Natural killer cell (primary cell): ENCODE measurements around the gene STXBP6. TPM values are rescaled to one million over a fixed set of nuclear protein-coding genes. Genes with fewer than 3 reads are reported as not detected.

Experiments
- ATAC-seq, 3 donors: fragments of 150-1000 bp in 2 of 3; fragments of 200-7000 bp in 1 of 3; cut with Tn5 transposase; 1 replicate in 1 of 3; 2 replicates in 2 of 3; pipeline ENCODE4 v1.10.0; 2021; ENCODE audit warnings: mild to moderate bottlenecking in 2 of 3, moderate library complexity in 2 of 3
- DNase-seq, 2 donors: peaks; one replicate each; pipeline versions ENCODE4 v3.0.0 to v3.0.0-alpha.2; 2013 to 2021; ENCODE audit warnings: mixed read lengths in 1 of 2
- H3K27ac ChIP-seq: one replicate; pipeline ENCODE4 v1.5.1; 2013; ENCODE audit warnings: mild to moderate bottlenecking, low read length
- H3K27me3 ChIP-seq: one replicate; pipeline ENCODE4 v1.6.1; 2013; ENCODE audit warnings: low read length; ENCODE audit not compliant: control insufficient read depth, insufficient read depth
- H3K36me3 ChIP-seq: one replicate; pipeline ENCODE4 v1.6.1; 2013; ENCODE audit warnings: low read length; ENCODE audit not compliant: control insufficient read depth, insufficient read depth
- H3K4me1 ChIP-seq: one replicate; pipeline ENCODE4 v1.6.1; 2013; ENCODE audit warnings: low read length; ENCODE audit not compliant: control insufficient read depth, insufficient read depth
- H3K4me3 ChIP-seq: one replicate; pipeline ENCODE4 v1.5.1; 2013; ENCODE audit warnings: low read length
- H3K9me3 ChIP-seq: one replicate; pipeline ENCODE4 v1.6.1; 2013; ENCODE audit warnings: low read length; ENCODE audit not compliant: control insufficient read depth, insufficient read depth
- H3K27ac Mint-ChIP-seq, 2 donors: one replicate each; pipeline ENCODE4 v1.8.0; 2022; ENCODE audit warnings: mild to moderate bottlenecking in 2 of 2, mixed read lengths in 2 of 2, moderate library complexity in 1 of 2
- H3K27me3 Mint-ChIP-seq, 2 donors: one replicate each; pipeline ENCODE4 v1.8.0; 2022; ENCODE audit warnings: low read depth in 2 of 2, mixed read lengths in 2 of 2
- H3K36me3 Mint-ChIP-seq: one replicate; pipeline ENCODE4 v1.8.0; 2022; ENCODE audit warnings: mixed read lengths
- H3K4me1 Mint-ChIP-seq, 2 donors: one replicate each; pipeline ENCODE4 v1.8.0; 2022; ENCODE audit warnings: mixed read lengths in 2 of 2
- H3K4me3 Mint-ChIP-seq: one replicate; pipeline ENCODE4 v1.8.0; 2022; ENCODE audit warnings: mild to moderate bottlenecking, moderate library complexity, mixed read lengths
- H3K9me3 Mint-ChIP-seq, 2 donors: one replicate each; pipeline ENCODE4 v1.8.0; 2022; ENCODE audit warnings: mixed read lengths in 2 of 2
- CTCF ChIP-seq: fragments of 200-600 bp; IDR thresholded peaks from one replicate; pipeline ENCODE4 v1.8.0; 2022; ENCODE audit warnings: antibody characterized with exemption
- WGBS: methylation state at CpG from one replicate; pipeline ENCODE4 v1.1.7; 2013; ENCODE audit warnings: missing lambda C conversion rate; ENCODE audit not compliant: insufficient coverage; 5-methylcytosine and 5-hydroxymethylcytosine counted together
- intact Hi-C: fragments of 100-400 bp; cut with micrococcal nuclease; formaldehyde crosslinking; loops from one replicate; pipeline ENCODE4 v1.14.2; 2022
- total RNA-seq, 4 donors: library from RNA; stranded (reverse); fragments of 120-200 nt in 1 of 4; gene quantifications; one replicate each; pipeline versions ENCODE4 v1.2.3 to v1.2.4, GENCODE V29; 2013 to 2022

Gene STXBP6
- total RNA-seq, 3 donors from 2014 or later (not counting 1 experiment from before 2014, with no cell fraction given), result 0.20 TPM; not detected in 2

GRCh38 chr14:24844011-24844410 lies 205.9 kb downstream of the STXBP6 start:
- Histone ChIP-seq H3K4me1 (no peaks in the 10 kb centered on the region), H3K27ac (no peak overlapping the region), H3K36me3 (no peaks in the 10 kb centered on the region), H3K4me3 (no peak overlapping the region), H3K9me3 (no peaks in the 10 kb centered on the region), H3K27me3 (peaks cover 4% of the 10 kb centered on the region)
- H3K4me3 Mint-ChIP-seq, result no peak overlapping the region
- TF ChIP-seq CTCF, result no peak
- DNase-seq (no peak), ATAC-seq (no peak)
- H3K27ac Mint-ChIP-seq, result no peak overlapping the region
- no peaks in the 10 kb centered on the region for H3K9me3 Mint-ChIP-seq
- H3K4me1 Mint-ChIP-seq, result no peaks in the 10 kb centered on the region
- H3K36me3 Mint-ChIP-seq, result no peaks in the 10 kb centered on the region
- peaks cover 7 to 38% of the 10 kb centered on the region in 2 donors for H3K27me3 Mint-ChIP-seq
- intact Hi-C loops, result no loop called here
- WGBS, result 98% methylated on average over 3 of the region's 5 CpGs

GRCh38 chr14:24843494-24843893 lies 206.5 kb downstream of the STXBP6 start:
- ATAC-seq, result no peak
- H3K4me1 Mint-ChIP-seq, result no peaks in the 10 kb centered on the region
- Histone ChIP-seq H3K27me3 (peaks cover 4% of the 10 kb centered on the region), H3K4me1 (no peaks in the 10 kb centered on the region), H3K27ac (no peak overlapping the region), H3K9me3 (no peaks in the 10 kb centered on the region), H3K36me3 (no peaks in the 10 kb centered on the region), H3K4me3 (no peak overlapping the region)
- H3K36me3 Mint-ChIP-seq, result no peaks in the 10 kb centered on the region
- H3K9me3 Mint-ChIP-seq, result no peaks in the 10 kb centered on the region
- no peak overlapping the region for H3K4me3 Mint-ChIP-seq
- no peak for DNase-seq
- no peak for TF ChIP-seq CTCF
- no peak overlapping the region for H3K27ac Mint-ChIP-seq
- H3K27me3 Mint-ChIP-seq, result peaks cover 7 to 33% of the 10 kb centered on the region in 2 donors
- intact Hi-C loops, result no loop called here
- WGBS, result no CpG with 5 or more reads among the region's 2 CpGs

- DNase-seq (no peak), ATAC-seq (no peak)
- TF ChIP-seq CTCF, result no peak
- Mint-ChIP-seq H3K27ac (no peak overlapping the region), H3K4me1 (no peaks in the 10 kb centered on the region), H3K36me3 (no peaks in the 10 kb centered on the region), H3K9me3 (no peaks in the 10 kb centered on the region), H3K27me3 (peaks cover 2 to 18% of the 10 kb centered on the region in 2 donors), H3K4me3 (no peak overlapping the region)
- intact Hi-C loops, result no loop called here
- Histone ChIP-seq H3K4me1 (no peaks in the 10 kb centered on the region), H3K9me3 (no peaks in the 10 kb centered on the region), H3K36me3 (no peaks in the 10 kb centered on the region), H3K27ac (no peak overlapping the region), H3K27me3 (no peaks in the 10 kb centered on the region), H3K4me3 (no peak overlapping the region)
- WGBS, result 95% methylated on average over 1 of the region's 2 CpGs
Measured at GRCh38 chr14:24840204-24840893, 209.6 kb downstream of the STXBP6 start.
